ENCODE results near the gene TMEM218. TPM values are rescaled to one million over a fixed set of nuclear protein-coding genes. Genes with fewer than 3 reads are reported as not detected.

Gene TMEM218
- total RNA-seq, 1 experiment from 2014 or later: 14.3 TPM

DNA sequence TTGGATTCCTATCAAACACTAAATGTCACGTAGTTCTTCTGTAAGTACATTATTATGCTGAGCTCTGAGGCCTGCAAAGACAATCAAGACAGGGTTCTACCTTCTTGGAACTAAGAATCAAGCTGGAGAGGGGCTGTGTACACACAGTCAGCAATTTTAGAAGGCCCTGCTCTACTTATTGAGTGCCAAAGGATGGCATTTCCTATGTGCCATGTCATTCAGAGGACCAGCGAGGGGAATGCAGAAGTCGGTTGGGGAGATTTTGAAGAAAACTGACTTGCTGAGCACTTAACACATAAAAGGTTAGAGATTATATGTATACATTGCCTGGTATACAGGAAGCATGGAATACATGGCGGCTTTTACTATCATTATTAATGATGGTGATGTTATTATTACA, 43.1 kb downstream of the TMEM218 start:
- no CpG with 5 or more reads among the region's 4 CpGs for WGBS (ENCODE audit: extremely low coverage, insufficient read length, low lambda C conversion rate)
- H2BK15ac ChIP-seq (ENCODE audit: low read depth, low read length): no peak overlapping the region
- no peak overlapping the region for H3K56ac ChIP-seq (ENCODE audit: insufficient read length, low read depth, low read length)
- H3K14ac ChIP-seq (ENCODE audit: insufficient read depth, low read length): no peak overlapping the region
- Mint-ChIP-seq H3K9me3 (no peaks in the 10 kb centered on the region), H3K27me3 (ENCODE audit: low read depth) (peaks cover 37% of the 10 kb centered on the region), H3K36me3 (ENCODE audit: insufficient read depth in 1 of 3, low read depth in 3 of 3) (no peaks in the 10 kb centered on the region), H3K4me3 (no peak overlapping the region), H3K4me1 (peaks cover 20 to 24% of the 10 kb centered on the region in 2 experiments), H3K27ac (no peak overlapping the region)
- no peak overlapping the region for H3K4ac ChIP-seq (ENCODE audit: low read depth, low read length)
- no peak for DNase-seq
- H3K27ac ChIP-seq (ENCODE audit: insufficient read length, low read depth, low read length): no peak overlapping the region
- no peak overlapping the region for H4K5ac ChIP-seq (ENCODE audit: insufficient read length, low read depth, low read length)
- no peak overlapping the region for H3T11ph ChIP-seq (ENCODE audit: low read length)
- H3K4me1 ChIP-seq (ENCODE audit: insufficient read depth, low read length): no peaks in the 10 kb centered on the region
- no peak overlapping the region for H2BK20ac ChIP-seq (ENCODE audit: low read depth, low read length, poor library complexity, severe bottlenecking)
- H2AFZ ChIP-seq (ENCODE audit: low read length): no peak overlapping the region
- no peaks in the 10 kb centered on the region; the same call in 1 of the 2 replicates for H3K27me3 ChIP-seq (ENCODE audit: insufficient read depth, low read length)
- no peak overlapping the region for H2AK5ac ChIP-seq (ENCODE audit: insufficient read length, low read length)
- no peak overlapping the region for H4K91ac ChIP-seq (ENCODE audit: insufficient read length, low read depth, low read length)
- no peak overlapping the region for H3K23ac ChIP-seq (ENCODE audit: insufficient read length, low read depth, low read length)
- H3K79me2 ChIP-seq (ENCODE audit: insufficient read depth, low read length): no peaks in the 10 kb centered on the region
- H2BK120ac ChIP-seq (ENCODE audit: low read depth, low read length, poor library complexity, severe bottlenecking): no peak overlapping the region
- H3K4me2 ChIP-seq (ENCODE audit: insufficient read depth, insufficient read length, low read length): no peak overlapping the region
- no peak overlapping the region for H3K9ac ChIP-seq (ENCODE audit: extremely low read depth, insufficient read length, low read length)
- H3K18ac ChIP-seq (ENCODE audit: insufficient read length, low read depth, low read length): no peak overlapping the region
- no peak overlapping the region for H2BK5ac ChIP-seq (ENCODE audit: insufficient read length, low read length)
- TF ChIP-seq, protein P1, sequence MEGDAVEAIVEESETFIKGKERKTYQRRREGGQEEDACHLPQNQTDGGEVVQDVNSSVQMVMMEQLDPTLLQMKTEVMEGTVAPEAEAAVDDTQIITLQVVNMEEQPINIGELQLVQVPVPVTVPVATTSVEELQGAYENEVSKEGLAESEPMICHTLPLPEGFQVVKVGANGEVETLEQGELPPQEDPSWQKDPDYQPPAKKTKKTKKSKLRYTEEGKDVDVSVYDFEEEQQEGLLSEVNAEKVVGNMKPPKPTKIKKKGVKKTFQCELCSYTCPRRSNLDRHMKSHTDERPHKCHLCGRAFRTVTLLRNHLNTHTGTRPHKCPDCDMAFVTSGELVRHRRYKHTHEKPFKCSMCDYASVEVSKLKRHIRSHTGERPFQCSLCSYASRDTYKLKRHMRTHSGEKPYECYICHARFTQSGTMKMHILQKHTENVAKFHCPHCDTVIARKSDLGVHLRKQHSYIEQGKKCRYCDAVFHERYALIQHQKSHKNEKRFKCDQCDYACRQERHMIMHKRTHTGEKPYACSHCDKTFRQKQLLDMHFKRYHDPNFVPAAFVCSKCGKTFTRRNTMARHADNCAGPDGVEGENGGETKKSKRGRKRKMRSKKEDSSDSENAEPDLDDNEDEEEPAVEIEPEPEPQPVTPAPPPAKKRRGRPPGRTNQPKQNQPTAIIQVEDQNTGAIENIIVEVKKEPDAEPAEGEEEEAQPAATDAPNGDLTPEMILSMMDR (conservative IDR thresholded peaks at IDR 0.05): no peak
- no peak overlapping the region for H4K8ac ChIP-seq (replicated peaks; ENCODE audit: insufficient read length, low read depth, low read length)
- no peak overlapping the region for H2BK12ac ChIP-seq (ENCODE audit: insufficient read length, low read depth, low read length)
- H3K23me2 ChIP-seq (ENCODE audit: insufficient read length, low read depth, low read length, poor library complexity, severe bottlenecking): peaks cover 8% of the 10 kb centered on the region
- no peaks in the 10 kb centered on the region for H3K79me1 ChIP-seq (ENCODE audit: insufficient read depth, low read depth, low read length, poor library complexity, severe bottlenecking)
- H4K20me1 ChIP-seq (ENCODE audit: control insufficient read depth, insufficient read depth, insufficient read length): no peaks in the 10 kb centered on the region
- no peaks in the 10 kb centered on the region for H3K9me3 ChIP-seq (ENCODE audit: control insufficient read depth, low read depth, low read length)

Measured in H9 (cell line).